Measurements from ENCODE around the gene TINAG.

TINAG gene

GRCh38 chr6:54308289-54308985 lies at the start of gene TINAG:
Gene TINAG (plus strand): TSS chr6:54308441. CDS start chr6:54308551, 110 bp downstream.
- DNase-seq = no peak

- no peak for DNase-seq
Observed at GRCh38 chr6:54260025-54260424, 48.2 kb upstream of the TINAG start.

- DNase-seq = no peak
Observed at GRCh38 chr6:54262499-54262898, 45.7 kb upstream of the TINAG start.

GRCh38 chr6:54262971-54263370 lies 45.3 kb upstream of the TINAG start:
- no peak for DNase-seq

- peak; percentile 57 for DNase-seq
Observed at GRCh38 chr6:54264581-54265272, 43.5 kb upstream of the TINAG start.

GRCh38 chr6:54266400-54266923 lies 41.8 kb upstream of the TINAG start:
- peak; percentile 17 for DNase-seq

GRCh38 chr6:54267798-54268197 lies 40.4 kb upstream of the TINAG start:
- DNase-seq = peak; percentile 75

- no peak for DNase-seq
Observed at GRCh38 chr6:54273214-54273820, 34.9 kb upstream of the TINAG start.

GRCh38 chr6:54274383-54274782 lies 33.9 kb upstream of the TINAG start:
- DNase-seq = no peak

GRCh38 chr6:54282186-54282585 lies 26.1 kb upstream of the TINAG start:
- peak; percentile 36 for DNase-seq

- DNase-seq = no peak
Observed at GRCh38 chr6:54284161-54284860, 23.9 kb upstream of the TINAG start.

- DNase-seq = no peak
Observed at GRCh38 chr6:54285595-54285994, 22.6 kb upstream of the TINAG start.

GRCh38 chr6:54286141-54286540 lies 22.1 kb upstream of the TINAG start:
- no peak for DNase-seq

GRCh38 chr6:54288474-54288873 lies 19.8 kb upstream of the TINAG start:
- DNase-seq = no peak

GRCh38 chr6:54289426-54289825 lies 18.8 kb upstream of the TINAG start:
- DNase-seq = no peak

GRCh38 chr6:54291146-54291545 lies 17.1 kb upstream of the TINAG start:
- peak; percentile 62 for DNase-seq

- DNase-seq = no peak
Observed at GRCh38 chr6:54291738-54292137, 16.5 kb upstream of the TINAG start.

GRCh38 chr6:54294965-54295532 lies 13.2 kb upstream of the TINAG start:
- DNase-seq = no peak

GRCh38 chr6:54299542-54300269 lies 8.5 kb upstream of the TINAG start:
- DNase-seq = peak; percentile 27

- DNase-seq = no peak
Observed at GRCh38 chr6:54301770-54302169, 6.5 kb upstream of the TINAG start.

GRCh38 chr6:54307439-54307910 lies 766 bp upstream of the TINAG start:
- no peak for DNase-seq

GRCh38 chr6:54308986-54309315 lies 710 bp downstream of the TINAG start:
- DNase-seq = no peak
